Ascending aorta (tissue), 2 donors: Measurements from ENCODE around the gene CHST12. TPM values are rescaled to one million over a fixed set of nuclear protein-coding genes. Genes with fewer than 3 reads are reported as not detected.

ENCODE experiments used
- DNase-seq, 2 donors: peaks; one replicate each; pipeline ENCODE4 v3.0.0-alpha.2; 2019; ENCODE audit warnings: low spot score in 2 of 2
- H3K27ac ChIP-seq, 2 donors: fragments of 200-600 bp; sonication (generic); one replicate each; pipeline ENCODE4 v1.5.1; 2016 to 2017; ENCODE audit warnings: mild to moderate bottlenecking in 1 of 2
- H3K27me3 ChIP-seq: fragments of 200-600 bp; sonication (generic); one replicate; pipeline ENCODE4 v1.5.1; 2017
- H3K36me3 ChIP-seq, 2 donors: fragments of 200-600 bp; sonication (generic); one replicate each; pipeline ENCODE4 v1.5.1; 2016
- H3K4me1 ChIP-seq, 2 donors: fragments of 200-600 bp; sonication (generic); one replicate each; pipeline ENCODE4 v1.5.1; 2016 to 2017; ENCODE audit warnings: mild to moderate bottlenecking in 1 of 2
- H3K4me3 ChIP-seq, 2 donors: fragments of 200-600 bp; sonication (generic); one replicate each; pipeline ENCODE4 v1.5.1; 2016 to 2017; ENCODE audit warnings: mild to moderate bottlenecking in 1 of 2
- H3K9me3 ChIP-seq, 2 donors: fragments of 200-600 bp; sonication (generic); one replicate each; pipeline ENCODE4 v1.5.1; 2016
- intact Hi-C: fragments of 100-400 bp; cut with DNase I; formaldehyde crosslinking; loops from one replicate; pipeline ENCODE4 v1.15.1; 2023
- total RNA-seq: library from RNA; depleted of rRNA; stranded (reverse); fragments of >200 nt; gene quantifications from one replicate; pipeline ENCODE4 v1.1.0, GENCODE V29; 2016
- TF ChIP-seq, protein P1 (sequence below), 3 experiments: fragments of 200-600 bp in 2 of 3; fragments of 450-650 bp in 1 of 3; sonication (generic) in 2 of 3; IDR thresholded peaks; one replicate each; pipeline ENCODE4 v1.5.1; 2016 to 2019; ENCODE audit warnings: antibody characterized with exemption in 3 of 3, mild to moderate bottlenecking in 1 of 3, moderate library complexity in 1 of 3

CHST12 gene
- total RNA-seq, 1 donor from 2014 or later, result 79.4 TPM

- Histone ChIP-seq H3K36me3 (no peaks in the 10 kb centered on the region), H3K4me3 (no peak overlapping the region), H3K9me3 (no peaks in the 10 kb centered on the region), H3K4me1 (peaks cover 15 to 27% of the 10 kb centered on the region in 2 donors), H3K27ac (peak overlapping the region; percentile 43 to 53), H3K27me3 (no peaks in the 10 kb centered on the region)
- DNase-seq, result no peak
- TF ChIP-seq, protein P1, sequence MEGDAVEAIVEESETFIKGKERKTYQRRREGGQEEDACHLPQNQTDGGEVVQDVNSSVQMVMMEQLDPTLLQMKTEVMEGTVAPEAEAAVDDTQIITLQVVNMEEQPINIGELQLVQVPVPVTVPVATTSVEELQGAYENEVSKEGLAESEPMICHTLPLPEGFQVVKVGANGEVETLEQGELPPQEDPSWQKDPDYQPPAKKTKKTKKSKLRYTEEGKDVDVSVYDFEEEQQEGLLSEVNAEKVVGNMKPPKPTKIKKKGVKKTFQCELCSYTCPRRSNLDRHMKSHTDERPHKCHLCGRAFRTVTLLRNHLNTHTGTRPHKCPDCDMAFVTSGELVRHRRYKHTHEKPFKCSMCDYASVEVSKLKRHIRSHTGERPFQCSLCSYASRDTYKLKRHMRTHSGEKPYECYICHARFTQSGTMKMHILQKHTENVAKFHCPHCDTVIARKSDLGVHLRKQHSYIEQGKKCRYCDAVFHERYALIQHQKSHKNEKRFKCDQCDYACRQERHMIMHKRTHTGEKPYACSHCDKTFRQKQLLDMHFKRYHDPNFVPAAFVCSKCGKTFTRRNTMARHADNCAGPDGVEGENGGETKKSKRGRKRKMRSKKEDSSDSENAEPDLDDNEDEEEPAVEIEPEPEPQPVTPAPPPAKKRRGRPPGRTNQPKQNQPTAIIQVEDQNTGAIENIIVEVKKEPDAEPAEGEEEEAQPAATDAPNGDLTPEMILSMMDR (IDR thresholded peaks at IDR 0.05), result no peak
- intact Hi-C loops, result no loop called here
These were observed 86.8 kb downstream of the CHST12 start for GRCh38 chr7:2490181-2490651.

- no peaks in the 10 kb centered on the region for H3K9me3 ChIP-seq
- H3K4me1 ChIP-seq, result peaks cover 15 to 25% of the 10 kb centered on the region in 2 donors
- H3K27me3 ChIP-seq, result no peaks in the 10 kb centered on the region
- DNase-seq, result no peak
- no peak overlapping the region for H3K27ac ChIP-seq
- no peak overlapping the region for H3K4me3 ChIP-seq
- TF ChIP-seq, protein P1 (IDR thresholded peaks at IDR 0.05), result no peak
- H3K36me3 ChIP-seq, result no peaks in the 10 kb centered on the region
- intact Hi-C loops, result no loop called here
These were observed 88.6 kb downstream of the CHST12 start for GRCh38 chr7:2492038-2492437.

GRCh38 chr7:2493205-2494164 lies 90.1 kb downstream of the CHST12 start:
- TF ChIP-seq, protein P1 (IDR thresholded peaks at IDR 0.05), result no peak
- no peaks in the 10 kb centered on the region for H3K27me3 ChIP-seq
- no peaks in the 10 kb centered on the region for H3K36me3 ChIP-seq
- no peaks in the 10 kb centered on the region for H3K9me3 ChIP-seq
- H3K27ac ChIP-seq, result no peak overlapping the region
- intact Hi-C loops, result no loop called here
- H3K4me3 ChIP-seq, result no peak overlapping the region
- DNase-seq, result no peak
- peaks cover 4 to 10% of the 10 kb centered on the region in 2 donors for H3K4me1 ChIP-seq

- no peak overlapping the region for H3K27ac ChIP-seq
- H3K4me1 ChIP-seq, result peaks cover 0 to 6% of the 10 kb centered on the region in 2 donors
- no peaks in the 10 kb centered on the region for H3K9me3 ChIP-seq
- no peak overlapping the region for H3K4me3 ChIP-seq
- DNase-seq, result no peak
- no peaks in the 10 kb centered on the region for H3K27me3 ChIP-seq
- TF ChIP-seq, protein P1 (IDR thresholded peaks at IDR 0.05), result no peak
- no peaks in the 10 kb centered on the region for H3K36me3 ChIP-seq
- intact Hi-C loops, result no loop called here
These were observed 91.0 kb downstream of the CHST12 start for GRCh38 chr7:2494191-2495130.

DNA sequence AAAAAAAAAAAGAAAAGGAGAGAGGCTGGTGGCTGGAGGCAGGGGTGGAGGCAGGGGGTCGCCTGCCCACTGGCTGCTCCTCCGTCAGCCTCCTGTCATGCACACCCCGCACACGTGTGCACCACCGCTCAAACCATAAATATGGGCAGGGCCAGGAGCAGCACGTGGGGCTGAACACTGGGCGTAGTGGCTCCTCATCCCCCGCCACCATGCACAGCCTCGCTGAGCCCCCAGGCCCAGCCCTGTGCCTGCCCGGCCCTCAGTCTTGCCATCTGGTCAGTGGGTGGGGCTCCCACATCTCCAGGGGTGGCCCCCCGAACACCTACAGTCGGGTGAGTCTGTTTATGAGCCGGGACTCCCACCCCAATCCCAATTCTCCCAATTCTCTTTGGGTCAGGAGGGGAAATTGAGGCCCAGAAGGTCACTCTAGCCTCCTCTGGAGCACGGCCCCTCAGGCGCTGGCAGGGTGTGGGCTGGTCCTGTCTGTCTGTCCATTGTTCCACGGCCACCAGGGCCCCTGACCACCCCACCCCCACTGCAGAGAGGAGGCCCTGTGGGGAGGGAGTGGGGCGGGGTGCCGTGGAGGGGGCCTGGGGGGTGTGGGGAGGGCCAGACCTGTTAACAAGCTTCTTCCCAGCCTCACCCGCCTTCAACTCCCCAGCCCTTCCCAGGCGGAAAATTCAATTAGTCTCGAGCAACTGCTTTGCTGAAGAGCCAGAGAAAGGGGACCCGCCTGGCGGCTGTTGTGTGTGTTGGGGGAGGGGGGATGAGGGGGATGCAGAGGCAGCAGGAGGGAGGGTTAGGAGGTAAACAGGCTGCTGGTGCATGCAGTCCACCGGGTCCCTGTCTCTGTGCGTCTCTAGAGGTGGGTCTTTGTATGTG lies 92.2 kb downstream of the CHST12 start:
- intact Hi-C loops, result no loop called here
- DNase-seq, result no peak
- no peaks in the 10 kb centered on the region for H3K9me3 ChIP-seq
- no peaks in the 10 kb centered on the region for H3K36me3 ChIP-seq
- no peak overlapping the region for H3K4me3 ChIP-seq
- H3K27me3 ChIP-seq, result no peaks in the 10 kb centered on the region
- TF ChIP-seq, protein P1 (IDR thresholded peaks at IDR 0.05), result no peak
- H3K4me1 ChIP-seq, result no peaks in the 10 kb centered on the region
- no peak overlapping the region for H3K27ac ChIP-seq
